IMR-90 (cell line): ENCODE data around the gene FAM193A.

Source experiments
- BHLHE40 ChIP-seq: fragments of 150-350 bp; IDR thresholded peaks from 2 replicates; pipeline ENCODE4 v1.6.1; 2016; ENCODE audit warnings: mild to moderate bottlenecking, low read depth, low read length
- CEBPB ChIP-seq: IDR thresholded peaks from 2 replicates; pipeline ENCODE4 v1.6.1; 2012; ENCODE audit warnings: low read depth, low read length, improper control_type of control experiment
- CHD1 ChIP-seq: IDR thresholded peaks from 2 replicates; pipeline ENCODE4 v1.6.1; 2012; ENCODE audit warnings: low read depth, low read length, improper control_type of control experiment
- CTCF ChIP-seq: conservative IDR thresholded peaks from 2 replicates; pipeline ENCODE4 v1.5.1; 2012; ENCODE audit warnings: mild to moderate bottlenecking, low read depth, low read length, improper control_type of control experiment
- ELK1 ChIP-seq: fragments of 150-350 bp; IDR thresholded peaks from 2 replicates; pipeline ENCODE4 v1.6.1; 2016; ENCODE audit warnings: low read depth, mild to moderate bottlenecking, low read length, moderate library complexity, borderline replicate concordance
- FOS ChIP-seq: fragments of 150-350 bp; IDR thresholded peaks from 2 replicates; pipeline ENCODE4 v1.6.1; 2016; ENCODE audit warnings: low read depth, low read length
- MAFK ChIP-seq: IDR thresholded peaks from 2 replicates; pipeline ENCODE4 v1.6.1; 2012; ENCODE audit warnings: low read depth, low read length, improper control_type of control experiment
- MXI1 ChIP-seq: IDR thresholded peaks from 2 replicates; pipeline ENCODE4 v1.6.1; 2012; ENCODE audit warnings: low read depth, mild to moderate bottlenecking, low read length, moderate library complexity, borderline replicate concordance
- POLR2A ChIP-seq: IDR thresholded peaks from 2 replicates; pipeline ENCODE4 v1.6.1; 2012; ENCODE audit warnings: mild to moderate bottlenecking, low read depth, low read length
- RCOR1 ChIP-seq: IDR thresholded peaks from 2 replicates; pipeline ENCODE4 v1.6.1; 2012; ENCODE audit warnings: mild to moderate bottlenecking, low read length, improper control_type of control experiment; ENCODE audit not compliant: insufficient replicate concordance
- SMC3 ChIP-seq: fragments of 150-350 bp; IDR thresholded peaks from 2 replicates; pipeline ENCODE4 v1.6.1; 2016; ENCODE audit warnings: low read depth, mild to moderate bottlenecking, antibody characterized with exemption, low read length, moderate library complexity
- USF2 ChIP-seq: fragments of 150-350 bp; IDR thresholded peaks from 2 replicates; pipeline ENCODE4 v1.6.1; 2017; ENCODE audit warnings: mild to moderate bottlenecking, antibody characterized with exemption, low read length, low read depth

GRCh38 chr4:2662598-2662997 is 126.2 kb downstream of the FAM193A start:
- TF ChIP-seq POLR2A, result no peak
- TF ChIP-seq CTCF, result 0 out of 2 replicates have a peak, but pooled peaks have one; percentile 6
- no peak for TF ChIP-seq RCOR1
- TF ChIP-seq MAFK, result no peak
- TF ChIP-seq ELK1, result no peak
- TF ChIP-seq CEBPB, result peak; percentile 98
- no peak for TF ChIP-seq USF2
- no peak for TF ChIP-seq MXI1
- no peak for TF ChIP-seq CHD1
- peak; percentile 75 for TF ChIP-seq FOS
- TF ChIP-seq SMC3, result no peak
- TF ChIP-seq BHLHE40, result no peak
